GM21528 (cell line): ENCODE measurements around the gene ZNF276.
"Not testable (repeated sequence)": the region's sequence is repeated elsewhere in the genome, so short reads cannot be mapped to it uniquely, and the experiment has no call there.

Experiments used
- ATAC-seq: cut with Tn5 transposase; IDR thresholded peaks from one replicate; pipeline ENCODE4 v1.9.1; 2021; ENCODE audit warnings: mild to moderate bottlenecking, moderate library complexity; ENCODE audit not compliant: unreplicated experiment, low FRiP score

The ZNF276 gene, protein sequence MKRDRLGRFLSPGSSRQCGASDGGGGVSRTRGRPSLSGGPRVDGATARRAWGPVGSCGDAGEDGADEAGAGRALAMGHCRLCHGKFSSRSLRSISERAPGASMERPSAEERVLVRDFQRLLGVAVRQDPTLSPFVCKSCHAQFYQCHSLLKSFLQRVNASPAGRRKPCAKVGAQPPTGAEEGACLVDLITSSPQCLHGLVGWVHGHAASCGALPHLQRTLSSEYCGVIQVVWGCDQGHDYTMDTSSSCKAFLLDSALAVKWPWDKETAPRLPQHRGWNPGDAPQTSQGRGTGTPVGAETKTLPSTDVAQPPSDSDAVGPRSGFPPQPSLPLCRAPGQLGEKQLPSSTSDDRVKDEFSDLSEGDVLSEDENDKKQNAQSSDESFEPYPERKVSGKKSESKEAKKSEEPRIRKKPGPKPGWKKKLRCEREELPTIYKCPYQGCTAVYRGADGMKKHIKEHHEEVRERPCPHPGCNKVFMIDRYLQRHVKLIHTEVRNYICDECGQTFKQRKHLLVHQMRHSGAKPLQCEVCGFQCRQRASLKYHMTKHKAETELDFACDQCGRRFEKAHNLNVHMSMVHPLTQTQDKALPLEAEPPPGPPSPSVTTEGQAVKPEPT

GRCh38 chr16:89720813-89721545 lies at the start of gene ZNF276, which contains the start of gene VPS9D1:
TSS of gene ZNF276 (plus strand) at chr16:89721537. CDS start at chr16:89721641, 104 bp downstream.
TSS of gene VPS9D1 (minus strand) at chr16:89720898. CDS start at chr16:89720861, 37 bp downstream.
- peak; percentile 49 for ATAC-seq

DNA sequence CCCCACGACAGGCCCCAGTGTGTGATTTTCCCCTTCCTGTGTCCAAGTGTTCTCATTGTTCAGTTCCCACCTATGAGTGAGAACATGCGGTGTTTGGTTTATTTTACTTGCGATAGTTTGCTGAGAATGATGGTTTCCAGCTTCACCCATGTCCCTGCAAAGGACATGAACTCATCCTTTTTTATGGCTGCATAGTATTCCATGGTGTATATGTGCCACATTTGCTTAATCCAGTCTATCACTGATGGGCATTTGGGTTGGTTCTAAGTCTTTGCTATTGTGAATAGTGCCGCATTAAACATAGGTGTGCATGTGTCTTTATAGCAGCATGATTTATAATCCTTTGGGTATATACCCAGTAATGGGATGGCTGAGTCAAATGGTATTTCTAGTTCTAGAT lies 49.8 kb upstream of the ZNF276 start:
- not testable (repeated sequence) for ATAC-seq

GRCh38 chr16:89672177-89672941 lies 49.0 kb upstream of the ZNF276 start:
- ATAC-seq = no peak

- no peak for ATAC-seq
These were observed 43.1 kb upstream of the ZNF276 start for GRCh38 chr16:89678258-89678657.

- no peak for ATAC-seq
These were observed 35.4 kb upstream of the ZNF276 start for GRCh38 chr16:89685916-89686315.

DNA sequence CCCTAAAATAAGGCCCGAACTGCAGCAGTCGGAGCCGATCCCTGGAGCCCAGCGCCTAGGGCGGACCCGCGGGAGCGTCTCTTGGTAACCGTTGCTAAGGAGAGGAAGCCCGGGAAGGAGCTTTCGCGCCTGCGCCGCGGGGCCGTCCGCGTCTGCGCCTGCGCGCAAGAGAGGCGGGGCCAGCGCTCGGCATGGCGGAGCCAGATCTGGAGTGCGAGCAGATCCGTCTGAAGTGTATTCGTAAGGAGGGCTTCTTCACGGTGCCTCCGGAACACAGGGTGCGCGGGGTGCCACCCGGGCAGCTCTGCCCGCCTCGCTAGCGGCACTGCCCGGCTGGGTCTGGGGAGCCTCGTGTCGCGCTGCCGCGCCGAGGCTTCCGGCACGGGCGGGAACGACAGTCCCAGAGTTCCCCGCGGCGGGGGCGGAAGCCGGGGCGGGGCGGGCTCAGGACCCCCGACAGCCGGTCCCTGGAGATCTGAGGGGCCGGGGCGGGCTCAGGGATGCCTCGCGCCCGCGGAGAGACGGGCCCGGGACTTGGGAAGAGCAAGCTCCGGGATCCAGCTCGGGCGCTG lies 34.7 kb upstream of the ZNF276 start, which contains the start of gene CDK10:
CDK10 (plus strand) TSS at position 170 of the 572 bp plus-strand sequence; CDS start at position 192, 22 bp downstream.
- peak; percentile 78 for ATAC-seq

GRCh38 chr16:89687092-89687940 lies 34.0 kb upstream of the ZNF276 start:
- ATAC-seq = peak; percentile 39

DNA sequence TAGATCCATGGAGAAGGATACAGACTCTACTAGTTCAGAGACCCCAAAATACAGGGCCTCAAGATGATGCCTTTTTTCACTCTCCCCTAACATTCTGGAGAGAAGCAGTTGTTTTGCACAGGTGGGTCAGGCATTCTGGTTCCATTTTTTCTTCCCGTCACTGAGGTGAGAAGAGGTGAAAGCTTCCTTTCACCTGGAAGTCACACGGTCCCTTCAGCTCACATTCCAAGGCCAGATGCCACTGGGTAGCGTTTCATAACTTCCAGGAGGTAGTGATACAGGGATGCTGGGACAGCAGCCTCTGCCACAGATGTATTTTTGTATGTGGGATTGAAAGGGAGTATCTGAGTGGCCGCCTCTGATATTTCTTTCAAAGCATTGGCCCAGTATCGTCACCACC lies 32.9 kb upstream of the ZNF276 start:
- ATAC-seq = no peak

GRCh38 chr16:89689142-89689541 lies 32.2 kb upstream of the ZNF276 start:
- no peak for ATAC-seq

- ATAC-seq = not testable (repeated sequence)
These were observed 31.7 kb upstream of the ZNF276 start for GRCh38 chr16:89689621-89690020.

GRCh38 chr16:89690392-89690901 lies 30.9 kb upstream of the ZNF276 start:
- ATAC-seq = no peak

- ATAC-seq = no peak
These were observed 29.9 kb upstream of the ZNF276 start for GRCh38 chr16:89691231-89691985.

- no peak for ATAC-seq
These were observed 29.3 kb upstream of the ZNF276 start for GRCh38 chr16:89691986-89692569.

DNA sequence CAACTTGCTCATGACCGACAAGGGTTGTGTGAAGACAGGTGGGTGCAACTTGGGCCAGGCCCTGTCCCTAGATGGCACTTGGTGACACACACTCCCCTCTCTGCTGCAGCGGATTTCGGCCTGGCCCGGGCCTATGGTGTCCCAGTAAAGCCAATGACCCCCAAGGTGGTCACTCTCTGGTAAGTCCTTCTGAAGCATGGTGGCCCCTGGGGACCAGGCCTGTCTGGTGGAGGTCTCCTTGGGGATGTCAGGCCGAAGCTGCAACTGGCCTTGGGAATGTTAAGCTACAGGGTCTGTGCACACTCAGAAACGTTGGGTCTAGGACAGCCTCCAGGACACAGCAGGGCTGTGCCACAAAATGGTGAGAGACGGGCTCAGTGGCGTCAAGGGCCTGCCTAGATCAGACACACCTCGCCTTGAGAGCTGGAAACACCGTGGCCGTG lies 28.0 kb upstream of the ZNF276 start:
- no peak for ATAC-seq

- ATAC-seq = no peak
These were observed 27.2 kb upstream of the ZNF276 start for GRCh38 chr16:89693931-89694783.

DNA sequence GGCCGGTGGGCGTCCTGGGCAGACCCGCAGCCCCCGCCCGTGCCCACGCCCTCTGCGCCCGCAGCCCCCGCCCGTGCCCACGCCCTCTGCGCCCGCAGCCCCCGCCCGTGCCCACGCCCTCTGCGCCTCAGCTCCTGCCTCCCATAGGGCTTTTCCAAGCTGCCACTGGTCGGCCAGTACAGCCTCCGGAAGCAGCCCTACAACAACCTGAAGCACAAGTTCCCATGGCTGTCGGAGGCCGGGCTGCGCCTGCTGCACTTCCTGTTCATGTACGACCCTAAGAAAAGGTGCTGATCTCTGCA lies 26.6 kb upstream of the ZNF276 start:
- not testable (repeated sequence) for ATAC-seq
